KG1 (cell line): ENCODE results near the gene WDR82.

Experiments
- DNase-seq: peaks from one replicate; lab custom pipeline; 2025; lab: John Stamatoyannopoulos, UW

WDR82 gene

DNA sequence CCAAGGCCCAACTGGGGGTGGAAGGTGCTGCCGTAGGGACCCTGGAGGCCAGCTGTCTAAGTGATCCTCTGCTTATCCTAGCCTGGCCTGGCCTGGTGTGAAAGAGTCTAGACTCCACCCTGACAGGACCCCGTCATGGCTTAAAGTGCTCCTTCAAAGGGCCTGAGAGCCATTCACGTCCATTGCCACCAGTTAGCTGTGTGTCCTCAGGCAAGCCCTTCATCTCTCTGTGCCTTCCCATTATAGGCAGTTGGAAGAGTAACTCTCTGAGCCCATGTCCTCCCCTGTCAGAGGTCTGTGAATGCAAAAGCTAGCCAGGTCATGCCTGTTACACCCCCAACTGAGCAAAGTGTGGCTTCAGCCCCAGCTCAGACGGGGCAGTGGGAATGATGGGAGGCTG is 28.5 kb upstream of the WDR82 start:
- no peak for DNase-seq

DNA sequence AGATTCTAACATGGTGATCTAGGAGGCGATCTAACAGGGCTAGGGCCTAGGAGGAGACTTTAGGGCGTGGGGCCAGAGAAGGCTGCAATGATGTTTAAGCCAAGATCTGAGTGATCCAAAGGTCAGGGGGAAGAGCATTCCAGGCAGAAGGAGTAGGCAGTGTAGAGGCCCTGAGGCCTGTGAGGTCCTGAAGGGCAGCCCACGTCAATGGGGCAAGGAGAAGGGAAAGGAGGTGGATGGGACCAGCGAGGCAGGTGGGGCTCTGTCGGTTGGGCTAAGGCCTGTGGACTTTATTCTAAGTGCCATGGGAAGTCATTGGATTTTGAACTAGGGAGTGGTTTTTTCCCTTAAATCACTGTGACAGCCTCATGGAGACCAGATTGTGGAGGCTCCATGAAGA is 27.5 kb upstream of the WDR82 start:
- no peak for DNase-seq

DNA sequence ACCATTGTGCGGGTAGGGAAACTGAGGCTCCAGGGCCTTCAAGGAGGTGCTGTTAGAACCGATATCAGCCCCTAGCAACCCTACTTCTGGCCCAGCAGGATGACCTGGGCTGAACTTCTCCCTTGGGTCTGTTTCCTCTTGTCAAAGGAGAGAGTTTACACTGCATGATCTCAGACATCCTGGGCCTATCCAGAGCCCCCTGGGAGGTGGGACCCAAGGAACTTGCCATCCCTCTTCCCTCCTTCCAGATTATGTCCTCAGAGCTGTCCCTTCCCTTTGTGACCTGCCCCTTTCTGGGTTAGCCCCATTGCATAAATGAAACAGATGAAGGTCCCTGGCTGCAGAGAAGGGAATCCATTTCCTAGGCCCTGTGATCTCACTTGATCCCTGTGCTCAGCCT is 25.4 kb upstream of the WDR82 start:
- no peak for DNase-seq

DNA sequence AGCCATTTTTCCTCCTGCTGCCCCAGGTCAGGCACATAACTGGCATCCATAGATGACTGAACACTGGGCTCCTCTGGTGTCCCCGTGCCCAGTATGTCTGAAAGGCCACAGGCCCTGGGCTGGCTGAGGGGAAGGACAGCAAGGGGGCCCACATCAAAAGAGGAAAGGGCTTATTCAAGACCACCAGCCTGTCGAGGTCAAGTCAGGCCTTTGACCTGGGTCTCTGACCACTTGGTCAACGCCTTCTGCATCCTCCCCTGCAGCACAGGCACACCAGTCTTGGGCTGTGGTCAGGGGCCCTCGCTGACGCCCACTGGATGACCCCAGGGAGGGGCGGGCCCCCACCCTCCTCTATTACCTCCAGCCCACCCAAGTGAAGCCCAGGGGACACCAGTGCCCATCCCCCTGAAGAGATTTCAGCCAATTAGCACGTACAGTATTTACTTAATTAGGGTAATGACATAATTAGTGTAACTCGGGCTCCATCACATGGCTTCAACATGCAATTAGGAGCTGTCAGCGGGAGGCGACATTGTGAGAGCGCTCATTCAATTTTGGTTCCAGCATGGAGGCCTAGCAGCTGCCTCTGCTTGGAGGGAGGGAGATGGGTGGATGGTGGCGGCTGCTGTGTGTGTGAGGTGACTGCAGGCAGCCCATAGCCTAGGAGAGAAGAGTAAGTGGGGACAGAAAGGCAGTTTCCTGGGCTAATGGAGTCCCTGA is 24.1 kb upstream of the WDR82 start:
- no peak for DNase-seq

DNA sequence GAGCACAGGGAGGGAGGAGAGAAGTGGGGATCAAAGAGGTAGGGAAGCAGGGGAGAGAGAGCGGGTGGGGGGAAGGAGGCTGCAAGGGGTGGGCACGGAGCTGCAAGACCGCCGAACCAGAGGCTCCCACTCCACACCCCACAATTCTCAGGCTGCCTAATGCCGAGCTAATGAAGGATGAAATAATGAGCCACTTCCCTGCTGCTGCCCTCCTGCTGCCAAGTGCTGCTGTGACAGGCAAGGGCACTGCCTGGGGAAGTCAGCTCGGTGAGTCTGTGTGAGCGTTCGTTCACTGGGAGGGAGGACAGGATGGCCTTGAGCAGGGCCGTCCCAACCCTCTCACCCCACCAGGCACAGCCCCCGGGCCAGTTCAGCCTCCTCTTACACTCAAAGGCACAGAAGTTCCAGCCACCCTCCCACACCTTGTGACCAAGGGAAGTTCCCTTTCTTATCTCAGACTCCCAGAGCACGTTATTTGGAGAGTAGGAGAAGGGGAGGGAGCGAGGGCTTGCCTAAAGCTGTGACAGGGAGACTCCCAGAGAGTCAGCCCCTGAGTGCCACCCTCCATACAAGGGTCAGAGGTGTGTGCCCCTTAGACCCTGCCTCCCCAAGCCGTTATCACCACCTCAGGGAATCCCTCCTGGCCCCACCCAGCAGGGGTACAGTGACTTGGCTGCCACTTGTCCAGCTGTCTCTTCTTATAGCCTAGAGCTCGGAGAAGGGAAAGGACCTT is 21.6 kb upstream of the WDR82 start:
- DNase-seq, result no peak

DNA sequence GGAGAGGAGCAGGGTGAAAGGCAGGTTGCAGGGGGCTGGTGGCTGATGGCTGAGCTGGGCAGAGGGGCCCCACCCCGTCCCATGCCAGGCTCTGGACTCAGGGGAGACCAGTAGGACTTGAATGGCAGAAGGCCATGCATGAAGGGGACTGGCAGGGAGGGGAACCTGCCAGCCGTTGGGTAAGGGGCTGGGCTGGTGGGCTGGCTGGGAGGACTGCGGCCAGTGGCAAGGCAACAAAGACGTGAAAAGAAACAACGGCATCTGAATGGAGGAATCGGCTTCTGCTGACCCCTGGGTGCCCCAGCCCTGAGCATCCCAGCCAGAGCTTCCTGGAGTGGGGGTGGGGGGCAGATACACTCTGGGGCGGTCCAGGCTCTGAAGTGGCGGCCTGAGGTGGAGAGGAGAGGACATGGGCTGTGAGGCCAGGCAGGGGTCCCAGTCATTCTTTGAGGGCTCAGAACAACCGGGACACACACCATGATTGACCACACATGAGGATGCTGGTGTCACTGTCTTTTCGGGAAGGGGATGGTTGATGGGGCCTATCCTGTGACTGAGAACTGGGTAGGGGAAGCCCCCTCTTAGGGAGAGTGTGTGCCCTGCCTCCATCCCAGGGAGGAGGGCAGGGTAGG is 20.9 kb upstream of the WDR82 start:
- DNase-seq, result no peak

DNA sequence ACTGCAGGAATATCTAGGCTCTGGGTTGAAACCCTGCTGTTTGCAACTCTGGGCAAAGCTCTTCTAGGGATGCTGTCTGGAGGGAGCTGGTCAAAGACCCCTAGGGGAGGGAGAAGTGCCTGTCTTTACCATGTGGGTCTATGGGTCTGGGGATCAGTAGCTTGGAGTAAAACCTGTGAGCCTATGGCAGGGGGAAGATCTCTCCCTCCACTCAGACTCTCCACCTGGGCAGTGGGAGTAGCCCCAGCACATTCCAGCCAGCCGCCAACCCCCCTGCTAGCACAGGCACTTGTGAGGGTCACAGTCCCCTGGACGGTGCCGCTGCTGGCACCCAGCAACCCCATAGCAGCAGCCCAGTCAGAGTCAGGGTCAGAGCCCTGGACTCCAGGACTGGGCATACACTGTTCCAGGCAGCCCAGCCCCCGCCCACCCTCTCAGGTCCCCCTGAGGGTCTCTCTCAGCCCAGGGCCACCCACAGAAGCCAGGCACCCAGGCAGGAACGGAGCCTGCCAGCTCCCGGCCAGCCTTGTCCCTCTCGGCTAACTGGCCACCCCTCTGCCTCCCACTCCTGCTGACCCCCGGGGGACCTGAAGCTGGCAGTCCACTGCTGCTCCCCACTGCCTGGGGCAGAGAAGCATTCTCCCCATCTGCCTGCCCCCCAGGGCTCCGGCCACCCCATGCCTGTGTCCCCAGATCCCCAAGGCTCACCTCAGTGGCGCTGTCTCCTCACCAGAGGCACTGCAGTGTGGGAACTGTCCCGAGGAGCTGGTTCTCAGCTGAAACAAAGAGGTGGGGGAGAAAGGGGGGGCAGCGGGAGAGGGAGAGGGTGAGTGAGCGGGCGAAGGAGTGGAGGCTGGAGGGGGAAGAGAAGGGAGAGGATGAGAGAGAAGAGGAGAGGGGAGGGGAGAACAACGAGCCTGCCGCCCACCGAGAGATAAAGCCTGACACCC is 20.0 kb upstream of the WDR82 start:
- no peak for DNase-seq

DNA sequence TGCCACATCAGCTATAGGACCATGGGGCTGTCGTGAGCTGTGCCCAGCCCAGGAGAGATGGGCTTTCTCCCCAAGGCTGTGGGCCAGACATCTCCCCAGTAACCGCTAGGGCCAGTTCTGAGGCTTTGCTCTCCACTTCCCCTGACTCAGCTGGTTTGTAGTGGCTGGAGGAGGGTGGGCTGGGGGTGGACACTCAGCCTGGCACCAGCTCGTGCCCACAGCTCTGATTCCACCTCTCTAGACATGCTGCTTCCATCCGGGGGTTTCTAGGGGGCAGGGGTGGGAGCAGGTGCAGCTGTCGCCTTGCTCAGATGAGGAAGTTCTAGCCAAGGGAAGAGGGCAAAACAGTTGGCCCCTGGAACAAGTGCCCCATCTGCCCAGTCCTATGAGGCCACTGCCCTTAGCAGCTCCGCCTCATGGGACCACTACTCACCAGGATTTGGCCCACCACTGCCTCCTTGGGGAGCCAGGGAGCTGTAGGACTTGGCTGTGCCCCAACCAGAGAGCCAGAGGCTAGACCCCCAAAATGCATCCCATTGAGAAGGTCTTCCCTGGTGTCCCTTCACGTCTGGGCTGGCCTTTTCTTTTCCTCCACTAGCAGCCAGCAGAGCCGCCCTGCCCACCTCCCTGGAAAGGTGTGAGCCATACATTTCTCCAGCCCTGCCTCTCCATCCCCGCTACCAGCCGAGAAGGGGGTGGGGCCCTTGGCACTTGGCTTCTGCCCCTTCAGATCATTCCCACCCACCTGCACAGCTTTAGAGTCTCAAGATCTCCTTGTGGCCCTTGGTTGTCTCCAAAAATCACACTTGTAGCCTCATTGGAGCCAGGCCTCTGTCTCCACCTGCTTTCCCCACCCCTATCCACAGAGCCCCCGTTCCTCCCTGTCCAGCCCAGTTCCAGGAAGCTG is 19.0 kb upstream of the WDR82 start:
- DNase-seq, result no peak

DNA sequence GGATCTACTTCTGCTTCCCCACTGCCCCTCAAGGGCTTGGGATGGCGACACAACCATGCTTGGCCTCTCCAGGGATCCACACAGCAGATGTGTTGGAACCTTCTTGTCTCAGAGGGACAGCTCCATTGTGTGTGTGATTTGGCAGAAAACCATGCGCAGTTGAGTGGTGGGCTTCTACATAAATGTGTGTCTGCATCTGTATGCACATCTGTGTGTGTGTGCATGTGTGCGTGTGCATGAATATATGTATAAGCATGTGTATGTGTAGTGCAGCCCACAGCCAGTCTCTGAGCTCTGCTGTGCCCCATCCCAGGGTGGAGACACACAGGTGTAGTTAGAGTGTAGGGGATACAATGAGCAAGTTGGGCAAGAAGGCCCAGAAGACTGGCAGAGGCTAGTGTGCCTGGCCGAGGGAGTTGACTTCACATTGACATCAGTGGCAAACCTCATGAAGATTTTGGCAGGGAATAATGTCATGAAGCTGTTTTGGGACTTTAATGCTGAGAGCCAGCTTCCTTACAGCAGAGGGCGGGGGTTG is 17.3 kb upstream of the WDR82 start:
- no peak for DNase-seq

DNA sequence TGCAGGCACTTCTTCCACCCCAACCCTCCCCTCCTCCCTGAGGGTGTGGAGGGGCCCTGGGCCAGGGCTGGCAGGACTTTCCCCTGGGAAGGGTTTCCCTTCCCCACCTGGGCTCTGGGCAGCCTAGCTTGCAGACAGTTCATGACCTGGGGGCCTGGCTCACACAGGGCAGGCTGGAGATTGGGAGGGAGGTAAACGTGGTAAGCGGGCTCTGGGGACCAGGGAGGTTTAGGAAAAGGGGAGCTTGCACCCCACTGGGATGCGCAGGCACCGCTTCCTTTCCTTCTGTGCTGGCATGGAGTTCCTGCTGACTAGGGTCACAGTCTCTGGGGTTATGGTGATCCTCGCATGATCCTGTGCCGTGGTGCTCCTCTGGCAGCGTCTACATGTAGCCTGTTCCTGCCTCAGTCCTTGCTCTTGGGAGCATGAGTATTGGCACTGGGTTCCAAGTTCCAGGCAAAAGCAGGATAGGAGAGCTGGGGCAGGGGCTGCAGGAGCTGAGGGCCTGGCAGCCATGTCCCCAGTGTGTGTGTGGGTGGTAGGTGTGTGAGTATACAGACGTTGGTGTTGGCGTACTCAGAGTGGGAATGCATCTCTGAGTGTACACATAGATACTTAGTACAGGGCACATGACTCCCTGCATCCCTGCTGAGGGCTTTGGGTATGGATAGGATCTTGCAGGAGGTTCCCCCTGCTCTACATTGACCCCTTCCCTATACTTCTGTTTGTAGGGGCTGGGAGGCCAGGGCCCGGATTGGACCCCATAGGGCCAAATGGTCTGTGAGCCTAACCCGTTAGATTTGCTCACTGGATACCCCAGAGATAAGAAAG is 16.1 kb upstream of the WDR82 start:
- no peak for DNase-seq

DNA sequence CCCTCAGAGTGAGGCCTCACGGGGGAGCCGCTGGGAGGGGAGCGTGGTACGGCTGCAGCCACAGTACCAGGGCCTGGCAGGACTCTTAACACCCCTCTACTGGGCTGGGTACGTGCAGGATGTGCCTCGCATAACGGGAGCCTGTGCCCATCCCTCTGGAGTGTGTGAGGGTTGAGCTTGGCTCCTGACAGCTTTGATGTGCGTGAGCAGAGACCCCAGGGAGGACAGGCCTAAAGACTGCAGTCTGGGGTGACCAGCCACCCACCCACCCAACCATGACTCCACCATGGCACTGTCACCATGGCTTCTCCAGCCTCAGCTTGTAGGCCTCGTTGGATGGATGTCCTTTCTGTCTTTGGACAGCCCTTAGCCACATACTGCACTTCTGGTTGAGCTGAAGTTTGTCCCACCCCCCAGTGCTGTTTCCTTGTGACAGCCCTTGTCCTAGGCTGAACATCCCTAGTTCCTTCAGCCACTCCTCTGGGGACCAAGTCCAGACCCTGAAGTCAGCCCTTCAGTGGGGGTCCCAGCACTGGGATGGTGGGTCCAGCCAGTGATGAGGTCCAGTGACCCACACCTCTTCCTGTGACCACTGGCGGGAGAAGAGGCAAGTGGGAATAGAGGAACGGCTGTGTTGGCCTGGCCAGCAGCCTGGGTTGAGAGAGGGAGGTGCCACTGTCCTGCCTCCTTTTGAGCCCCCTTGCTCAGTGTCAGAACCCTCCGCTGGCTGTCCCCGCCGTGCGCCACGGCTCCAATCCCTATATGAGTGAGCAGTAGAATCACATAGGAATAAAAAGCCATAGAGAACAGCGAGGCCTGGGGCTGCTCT is 15.3 kb upstream of the WDR82 start:
- DNase-seq, result no peak

DNA sequence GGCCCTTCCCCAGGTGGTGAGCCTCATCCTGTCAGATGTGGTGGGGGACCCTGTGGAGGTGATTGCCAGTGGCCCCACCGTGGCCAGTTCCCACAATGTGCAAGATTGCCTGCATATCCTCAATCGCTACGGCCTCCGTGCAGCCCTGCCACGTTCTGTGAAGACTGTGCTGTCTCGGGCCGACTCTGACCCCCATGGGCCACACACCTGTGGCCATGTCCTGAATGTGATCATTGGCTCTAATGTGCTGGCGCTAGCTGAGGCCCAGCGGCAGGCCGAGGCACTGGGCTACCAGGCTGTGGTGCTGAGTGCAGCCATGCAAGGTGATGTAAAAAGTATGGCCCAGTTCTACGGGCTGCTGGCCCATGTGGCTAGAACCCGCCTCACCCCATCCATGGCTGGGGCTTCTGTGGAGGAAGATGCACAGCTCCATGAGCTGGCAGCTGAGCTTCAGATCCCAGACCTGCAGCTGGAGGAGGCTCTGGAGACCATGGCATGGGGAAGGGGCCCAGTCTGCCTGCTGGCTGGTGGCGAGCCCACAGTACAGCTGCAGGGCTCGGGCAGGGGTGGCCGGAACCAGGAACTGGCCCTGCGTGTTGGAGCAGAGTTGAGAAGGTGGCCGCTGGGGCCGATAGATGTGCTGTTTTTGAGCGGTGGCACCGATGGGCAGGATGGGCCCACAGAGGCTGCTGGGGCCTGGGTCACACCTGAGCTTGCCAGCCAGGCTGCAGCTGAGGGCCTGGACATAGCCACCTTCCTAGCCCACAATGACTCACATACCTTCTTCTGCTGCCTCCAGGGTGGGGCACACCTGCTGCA is 14.0 kb upstream of the WDR82 start:
- no peak for DNase-seq

DNA sequence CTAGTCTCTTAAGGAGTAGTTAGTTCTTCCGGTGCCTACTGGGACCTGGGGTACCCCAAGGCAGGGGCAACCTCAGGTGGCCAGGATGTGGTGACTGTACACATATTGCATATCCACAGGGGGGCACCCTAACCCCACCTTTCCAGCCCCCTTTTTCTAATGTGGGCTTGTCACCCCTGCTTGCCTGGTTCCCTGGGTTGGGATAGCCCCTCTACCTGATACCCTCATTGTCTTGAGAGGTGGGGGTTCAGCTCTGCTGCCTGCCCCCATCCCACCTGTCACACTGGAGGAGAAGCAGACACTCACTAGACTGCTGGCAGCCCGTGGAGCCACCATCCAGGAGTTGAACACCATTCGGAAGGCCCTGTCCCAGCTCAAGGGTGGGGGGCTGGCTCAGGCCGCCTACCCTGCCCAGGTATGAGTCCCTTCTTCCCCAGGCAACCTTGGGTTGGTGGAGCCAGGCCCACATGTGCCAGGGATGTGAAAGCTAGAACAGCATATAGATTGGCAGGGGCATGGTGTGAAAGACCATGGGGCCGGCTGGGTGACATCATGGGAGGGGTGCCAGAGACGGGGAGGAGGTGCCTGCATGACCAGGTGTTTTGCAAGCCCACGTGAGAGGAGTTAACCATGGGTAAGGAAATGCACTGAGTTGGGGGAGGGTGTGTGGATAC is 13.2 kb upstream of the WDR82 start:
- DNase-seq, result no peak

DNA sequence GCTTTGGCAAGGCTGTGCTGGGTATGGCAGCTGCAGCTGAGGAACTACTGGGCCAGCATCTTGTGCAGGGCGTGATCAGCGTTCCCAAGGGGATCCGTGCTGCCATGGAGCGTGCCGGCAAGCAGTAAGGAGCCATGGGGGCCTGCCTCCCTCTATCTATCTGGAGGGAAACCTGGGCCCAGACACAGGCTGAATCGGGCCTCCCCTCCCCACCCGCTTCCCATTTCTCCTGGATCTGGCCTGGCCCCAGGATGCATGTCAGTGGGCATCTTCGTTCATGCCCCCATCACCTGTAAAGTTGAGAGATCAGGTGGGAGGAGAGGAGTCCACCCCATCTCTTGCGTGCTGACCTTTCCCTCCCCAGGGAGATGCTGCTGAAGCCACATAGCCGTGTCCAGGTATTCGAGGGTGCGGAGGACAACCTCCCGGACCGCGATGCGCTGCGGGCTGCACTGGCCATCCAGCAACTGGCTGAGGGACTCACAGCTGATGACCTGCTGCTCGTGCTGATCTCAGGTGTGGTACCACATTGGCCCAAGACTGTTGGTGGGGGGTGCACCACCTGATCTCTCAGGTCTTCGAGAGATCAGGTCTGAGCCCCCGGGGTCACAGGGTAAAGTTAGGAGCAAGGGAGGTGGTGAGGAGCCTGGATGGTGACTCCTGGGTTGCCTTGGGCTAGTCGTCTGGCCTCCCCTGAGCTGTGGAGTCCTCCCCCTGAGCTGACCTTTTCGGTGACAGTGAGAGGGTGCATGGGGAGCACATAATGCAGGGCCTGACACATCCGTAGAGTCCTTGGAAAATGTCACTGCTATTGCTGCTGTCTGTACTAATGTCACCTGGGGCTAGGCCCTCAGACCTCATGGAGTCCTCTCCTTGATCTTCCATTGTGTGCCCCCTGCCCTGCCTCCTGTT is 12.4 kb upstream of the WDR82 start:
- no peak for DNase-seq

DNA sequence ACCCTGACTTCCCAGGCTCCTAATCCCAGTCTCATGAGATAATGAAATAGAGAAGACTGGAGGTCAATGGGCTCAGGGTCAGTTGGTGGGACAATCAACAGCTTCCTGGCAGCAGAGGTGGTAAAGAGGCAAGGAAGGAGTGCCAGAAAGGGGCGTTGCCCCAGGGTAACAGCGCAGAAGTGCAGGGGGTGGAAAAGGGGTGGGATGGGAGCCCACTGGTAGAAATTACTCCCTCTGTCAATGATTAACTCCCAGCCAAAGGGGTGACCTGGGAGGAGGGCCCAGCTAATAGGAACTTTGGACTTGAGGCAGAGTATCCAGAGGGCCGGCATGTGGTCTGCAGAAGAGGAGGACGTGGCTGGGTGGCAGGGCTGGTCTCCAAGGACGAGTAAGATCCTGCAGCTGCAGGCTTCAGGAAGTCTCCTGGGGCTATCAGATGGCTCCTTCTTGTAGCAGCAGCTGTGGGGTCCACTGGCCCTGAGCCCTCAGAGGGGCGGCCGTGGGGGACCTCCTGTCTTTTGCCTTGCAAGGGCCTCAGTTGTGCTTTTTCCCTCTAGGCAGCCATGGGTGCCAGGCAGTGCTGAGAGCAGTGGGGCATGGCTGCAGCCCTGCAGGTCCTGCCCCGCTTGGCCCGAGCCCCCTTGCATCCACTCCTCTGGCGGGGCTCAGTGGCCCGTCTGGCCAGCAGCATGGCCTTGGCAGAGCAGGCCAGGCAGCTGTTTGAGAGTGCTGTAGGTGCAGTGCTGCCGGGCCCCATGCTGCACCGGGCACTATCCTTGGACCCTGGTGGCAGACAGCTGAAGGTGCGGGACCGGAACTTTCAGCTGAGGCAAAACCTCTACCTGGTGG is 11.5 kb upstream of the WDR82 start:
- no peak for DNase-seq

DNA sequence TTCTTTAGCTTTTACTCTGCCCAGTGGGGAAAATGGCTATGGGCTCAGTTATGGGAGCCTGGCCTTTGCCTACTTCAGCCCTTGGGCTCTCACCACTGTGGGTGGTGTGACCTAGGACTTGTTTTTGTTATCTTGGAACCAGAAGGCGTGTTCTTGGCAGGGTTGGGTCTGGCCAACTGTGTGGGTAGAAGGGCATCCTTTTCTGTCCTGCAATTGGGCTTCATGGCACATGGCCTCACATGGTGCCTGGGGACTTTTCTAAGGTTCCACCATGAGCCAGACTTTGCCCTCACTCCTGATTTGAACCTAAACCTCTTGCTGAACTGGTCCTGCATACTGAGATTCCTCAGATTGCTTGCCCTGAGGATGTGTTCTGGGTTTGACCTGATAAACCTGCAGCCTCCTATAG is 10.9 kb upstream of the WDR82 start:
- DNase-seq, result no peak
